Measurements from ENCODE around the gene SRXN1. TPM values are rescaled to one million over a fixed set of nuclear protein-coding genes. Genes with fewer than 3 reads are reported as not detected.

SRXN1 gene
- total and polyA plus RNA-seq, 5 donors from 2014 or later: 3.2 to 15.1 (median 12.7) TPM

DNA sequence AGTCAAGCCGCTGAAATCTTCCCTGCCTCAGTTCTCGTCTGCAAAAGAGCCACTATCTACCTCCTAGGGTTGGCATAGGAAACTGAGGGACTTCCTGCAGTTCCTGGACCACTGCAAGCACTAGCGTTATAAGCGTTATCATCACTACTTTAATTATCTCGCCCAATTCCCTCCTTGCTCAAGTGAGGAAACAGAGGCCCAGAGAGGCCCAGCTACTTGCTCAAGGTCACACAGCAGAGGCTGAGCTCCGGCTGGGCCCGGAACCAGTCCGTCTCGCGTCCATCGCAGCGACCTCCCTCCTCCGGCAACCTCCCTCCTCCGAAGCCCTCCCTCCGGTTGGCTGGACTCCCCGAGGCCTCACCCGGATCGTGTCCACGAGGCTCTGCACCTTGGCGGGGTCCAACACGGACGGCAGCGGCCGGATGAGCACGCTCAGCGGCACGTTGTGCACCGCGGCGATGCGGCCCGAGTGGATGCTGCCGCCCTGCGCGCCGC is 338 bp downstream of the SRXN1 start:
- peaks cover 5 to 34% (median 22%) of the 10 kb centered on the region in 4 donors for H3K4me1 Mint-ChIP-seq
- Histone ChIP-seq H3K4me1 (ENCODE audit: control insufficient read depth, insufficient read depth, low read length, poor library complexity, severe bottlenecking) (peaks cover 24% of the 10 kb centered on the region), H3K36me3 (ENCODE audit: control insufficient read depth, insufficient read depth, low read length) (peaks cover 8% of the 10 kb centered on the region), H3K27me3 (ENCODE audit: control insufficient read depth, insufficient read depth, low read length) (peaks cover 2% of the 10 kb centered on the region), H3K9me3 (ENCODE audit: control insufficient read depth in 2 of 2, low read length in 2 of 2) (no peaks in the 10 kb centered on the region), H3K27ac (ENCODE audit: insufficient read depth, low read length, poor library complexity, severe bottlenecking) (no peak overlapping the region), H3K4me3 (ENCODE audit: low read depth, low read length) (peak overlapping the region; percentile 84)
- ATAC-seq (ENCODE audit: low read depth in 2 of 2) (no peak), DNase-seq (peak in 1 of 3 donors; percentile 45)
- H3K27ac Mint-ChIP-seq: peak overlapping the region; percentile 44 to 84 (median 67)
- no peaks in the 10 kb centered on the region for H3K9me3 Mint-ChIP-seq
- H3K4me3 Mint-ChIP-seq: peak overlapping the region; percentile 83 to 93 (median 88)
- peaks cover 11% of the 10 kb centered on the region for H3K27me3 Mint-ChIP-seq
- H3K36me3 Mint-ChIP-seq: peaks cover 10% of the 10 kb centered on the region

DNA sequence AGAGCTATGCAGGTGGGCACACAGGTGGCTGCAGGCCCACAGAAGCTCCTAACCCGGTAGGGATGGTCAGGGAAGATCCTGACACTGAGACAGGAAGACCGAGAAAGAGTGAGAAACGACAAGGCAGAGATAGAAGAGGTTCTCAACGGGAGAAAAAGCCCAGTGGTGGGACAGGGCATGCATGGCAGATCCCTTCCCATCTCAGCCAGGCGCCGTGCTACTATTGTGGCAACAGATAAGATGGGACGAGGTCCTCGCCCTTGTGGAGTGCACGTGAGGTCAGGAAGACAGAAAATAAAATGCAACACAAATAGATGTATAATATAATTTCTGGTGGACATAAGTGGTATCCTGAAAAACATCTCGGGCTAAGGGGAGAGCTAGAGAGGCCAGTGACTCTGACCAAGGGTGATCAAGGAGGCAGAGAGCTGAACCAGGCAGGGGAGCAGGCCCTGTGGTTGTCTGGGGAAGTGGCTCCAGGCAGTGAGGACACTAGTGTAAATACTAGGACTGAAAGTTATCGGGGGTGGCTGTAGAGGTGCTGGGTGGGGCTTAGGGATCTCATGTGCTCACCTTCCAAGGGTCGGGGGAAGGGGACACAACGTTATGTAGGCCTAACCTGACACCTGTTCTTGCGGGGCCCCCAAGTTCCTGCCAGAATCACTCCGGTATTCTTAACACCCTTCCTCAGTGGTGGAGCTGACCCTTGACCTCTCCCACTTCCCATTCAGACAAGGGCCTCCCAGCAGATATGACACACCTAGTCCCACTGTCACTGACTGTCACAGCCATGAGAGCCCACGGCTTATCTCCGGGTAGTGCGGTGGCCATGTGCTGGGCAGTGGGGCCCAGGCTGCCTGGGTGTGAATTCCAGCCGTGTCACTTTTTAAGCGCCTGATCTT is 1.0 kb downstream of the SRXN1 start:
- peak overlapping the region; percentile 84 for H3K4me3 ChIP-seq (ENCODE audit: low read depth, low read length)
- peak in 1 of 3 donors; percentile 22 for DNase-seq
- H3K4me1 Mint-ChIP-seq: peaks cover 5 to 34% (median 22%) of the 10 kb centered on the region in 4 donors

DNA sequence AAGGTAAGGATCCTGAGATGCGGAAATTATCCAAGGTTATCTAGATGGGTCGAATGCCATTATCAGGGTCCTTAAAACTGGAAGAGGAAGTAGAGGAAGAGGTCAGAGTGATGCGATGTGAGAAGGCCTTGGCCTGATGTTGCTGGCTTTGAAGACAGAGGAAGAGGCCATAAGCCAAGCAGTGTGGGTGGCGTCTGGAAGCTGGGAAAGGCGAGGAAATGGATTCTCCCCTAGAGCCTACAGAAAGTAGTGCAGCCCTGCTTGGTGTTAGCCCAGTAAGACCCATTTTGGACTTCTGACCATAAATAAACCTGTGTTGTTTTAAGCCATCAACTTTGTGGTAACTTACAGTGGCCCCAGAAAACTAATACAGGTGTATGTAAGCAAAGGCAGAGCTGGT is 2.0 kb downstream of the SRXN1 start:
- no peaks in the 10 kb centered on the region for H3K27me3 ChIP-seq (ENCODE audit: control insufficient read depth, insufficient read depth, low read length)
- no peak for ATAC-seq (ENCODE audit: low read depth in 2 of 2)
- Mint-ChIP-seq H3K36me3 (peaks cover 10% of the 10 kb centered on the region), H3K4me3 (peak overlapping the region; percentile 17 to 90 (median 49)), H3K27ac (peak overlapping the region in 1 of 3 donors; percentile 30), H3K4me1 (peaks cover 5 to 36% (median 23%) of the 10 kb centered on the region in 4 donors), H3K27me3 (no peaks in the 10 kb centered on the region), H3K9me3 (no peaks in the 10 kb centered on the region)
- peaks cover 12% of the 10 kb centered on the region for H3K36me3 ChIP-seq (ENCODE audit: control insufficient read depth, insufficient read depth, low read length)
- no peak for DNase-seq
- no peak overlapping the region for H3K4me3 ChIP-seq (ENCODE audit: low read depth, low read length)
- H3K9me3 ChIP-seq (ENCODE audit: control insufficient read depth in 2 of 2, low read length in 2 of 2): no peaks in the 10 kb centered on the region
- H3K4me1 ChIP-seq (ENCODE audit: control insufficient read depth, insufficient read depth, low read length, poor library complexity, severe bottlenecking): peaks cover 24% of the 10 kb centered on the region
- H3K27ac ChIP-seq (ENCODE audit: insufficient read depth, low read length, poor library complexity, severe bottlenecking): no peak overlapping the region

More for the DNA sequence above, 1.0 kb downstream of the SRXN1 start:
- peak overlapping the region; percentile 83 to 93 (median 88) for H3K4me3 Mint-ChIP-seq
- Histone ChIP-seq H3K27me3 (ENCODE audit: control insufficient read depth, insufficient read depth, low read length) (no peaks in the 10 kb centered on the region), H3K36me3 (ENCODE audit: control insufficient read depth, insufficient read depth, low read length) (peaks cover 11% of the 10 kb centered on the region), H3K4me1 (ENCODE audit: control insufficient read depth, insufficient read depth, low read length, poor library complexity, severe bottlenecking) (peaks cover 24% of the 10 kb centered on the region), H3K9me3 (ENCODE audit: control insufficient read depth in 2 of 2, low read length in 2 of 2) (no peaks in the 10 kb centered on the region), H3K27ac (ENCODE audit: insufficient read depth, low read length, poor library complexity, severe bottlenecking) (no peak overlapping the region)
- no peak for ATAC-seq (ENCODE audit: low read depth in 2 of 2)
- peaks cover 5% of the 10 kb centered on the region for H3K27me3 Mint-ChIP-seq
- H3K9me3 Mint-ChIP-seq: no peaks in the 10 kb centered on the region
- peak overlapping the region; percentile 44 to 84 (median 67) for H3K27ac Mint-ChIP-seq
- peaks cover 10% of the 10 kb centered on the region for H3K36me3 Mint-ChIP-seq

DNA sequence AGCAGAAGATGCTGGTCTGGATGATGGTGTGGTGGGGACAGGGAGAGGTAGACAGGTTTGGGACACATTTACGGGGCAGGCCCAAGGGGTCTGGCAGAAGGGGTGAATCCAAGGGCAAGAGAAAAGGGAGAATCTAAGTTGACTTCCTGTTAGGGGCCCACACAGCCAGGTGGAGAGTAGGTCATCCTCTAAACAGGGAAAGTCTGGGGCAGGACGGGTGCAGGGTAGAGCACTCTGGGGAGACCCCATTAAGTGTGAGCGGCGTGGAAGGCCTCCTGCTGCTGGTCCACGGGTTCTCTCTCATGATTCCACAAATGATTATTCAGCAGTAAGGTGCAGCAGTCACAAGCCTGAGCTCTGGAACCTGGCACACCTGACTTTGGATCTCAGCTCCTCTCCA is 2.7 kb downstream of the SRXN1 start:
- Mint-ChIP-seq H3K36me3 (peaks cover 10% of the 10 kb centered on the region), H3K27me3 (no peaks in the 10 kb centered on the region), H3K4me1 (peaks cover 5 to 42% (median 28%) of the 10 kb centered on the region in 4 donors), H3K9me3 (no peaks in the 10 kb centered on the region), H3K27ac (peak overlapping the region in 2 of 3 donors; percentile 30 to 43), H3K4me3 (peak overlapping the region in 2 of 4 donors; percentile 67 to 90)
- ATAC-seq (ENCODE audit: low read depth in 2 of 2) (no peak), DNase-seq (no peak)
- Histone ChIP-seq H3K27ac (ENCODE audit: insufficient read depth, low read length, poor library complexity, severe bottlenecking) (no peak overlapping the region), H3K4me3 (ENCODE audit: low read depth, low read length) (no peak overlapping the region), H3K9me3 (ENCODE audit: control insufficient read depth in 2 of 2, low read length in 2 of 2) (no peaks in the 10 kb centered on the region), H3K27me3 (ENCODE audit: control insufficient read depth, insufficient read depth, low read length) (no peaks in the 10 kb centered on the region), H3K36me3 (ENCODE audit: control insufficient read depth, insufficient read depth, low read length) (peaks cover 12% of the 10 kb centered on the region), H3K4me1 (ENCODE audit: control insufficient read depth, insufficient read depth, low read length, poor library complexity, severe bottlenecking) (peaks cover 30% of the 10 kb centered on the region)

DNA sequence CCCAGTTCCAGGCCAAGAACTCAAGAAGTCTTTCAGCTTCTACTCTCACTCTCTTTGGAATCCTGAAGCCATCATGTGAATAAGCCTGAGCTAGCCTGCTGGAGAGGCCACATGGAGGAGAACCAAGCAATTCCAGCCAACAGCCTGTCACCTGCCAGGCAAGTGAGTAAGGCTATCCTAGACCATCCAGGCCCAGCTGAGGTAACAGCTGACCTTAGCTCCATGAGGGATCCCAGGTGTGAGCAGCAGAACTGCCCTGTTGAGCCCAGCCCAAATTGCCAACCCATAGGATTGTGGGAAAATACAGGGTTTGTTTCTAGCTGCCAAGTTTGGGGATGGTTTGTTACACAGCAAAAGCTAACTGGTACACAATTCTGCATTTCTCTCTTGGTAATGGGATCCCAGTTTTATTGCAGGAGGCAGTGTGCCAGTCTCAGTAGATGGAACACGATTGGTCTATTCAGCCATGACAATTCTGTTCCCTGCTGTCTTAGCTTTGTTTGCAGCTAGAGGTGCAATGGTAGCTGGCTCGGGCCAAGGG is 5.5 kb downstream of the SRXN1 start:
- Histone ChIP-seq H3K9me3 (ENCODE audit: control insufficient read depth in 2 of 2, low read length in 2 of 2) (no peaks in the 10 kb centered on the region), H3K27ac (ENCODE audit: insufficient read depth, low read length, poor library complexity, severe bottlenecking) (no peak overlapping the region), H3K4me3 (ENCODE audit: low read depth, low read length) (no peak overlapping the region), H3K4me1 (ENCODE audit: control insufficient read depth, insufficient read depth, low read length, poor library complexity, severe bottlenecking) (peaks cover 20% of the 10 kb centered on the region), H3K36me3 (ENCODE audit: control insufficient read depth, insufficient read depth, low read length) (peaks cover 12% of the 10 kb centered on the region), H3K27me3 (ENCODE audit: control insufficient read depth, insufficient read depth, low read length) (peaks cover 6% of the 10 kb centered on the region)
- ATAC-seq (ENCODE audit: low read depth in 2 of 2) (no peak), DNase-seq (no peak)
- peaks cover 4% of the 10 kb centered on the region for H3K27me3 Mint-ChIP-seq
- peaks cover 10% of the 10 kb centered on the region for H3K36me3 Mint-ChIP-seq
- H3K9me3 Mint-ChIP-seq: no peaks in the 10 kb centered on the region
- H3K27ac Mint-ChIP-seq: no peak overlapping the region
- H3K4me1 Mint-ChIP-seq: peaks cover 5 to 38% (median 23%) of the 10 kb centered on the region in 4 donors
- H3K4me3 Mint-ChIP-seq: no peak overlapping the region

DNA sequence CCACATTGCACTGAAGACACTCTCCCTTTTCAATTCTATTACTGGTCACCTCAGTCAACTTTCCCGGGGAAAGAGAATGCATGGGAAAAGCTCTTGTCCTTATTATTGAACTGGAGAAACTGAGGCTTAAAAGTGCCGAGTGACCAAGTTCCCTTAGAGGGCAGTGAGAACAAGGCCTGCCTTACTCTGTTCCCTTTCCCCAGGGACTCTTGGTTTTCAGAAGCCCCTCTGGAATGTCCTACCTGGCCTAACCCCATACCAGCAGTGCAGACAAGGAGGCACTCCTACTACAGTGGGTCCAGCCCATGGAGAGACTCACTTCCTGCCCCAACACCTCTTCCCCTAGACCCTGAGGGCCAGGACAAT is 6.1 kb downstream of the SRXN1 start:
- Mint-ChIP-seq H3K27ac (no peak overlapping the region), H3K9me3 (no peaks in the 10 kb centered on the region), H3K4me3 (peak overlapping the region in 1 of 4 donors; percentile 15), H3K36me3 (peaks cover 10% of the 10 kb centered on the region), H3K4me1 (peaks cover 3 to 31% (median 16%) of the 10 kb centered on the region in 4 donors), H3K27me3 (peaks cover 4% of the 10 kb centered on the region)
- no peak overlapping the region for H3K4me3 ChIP-seq (ENCODE audit: low read depth, low read length)
- peaks cover 12% of the 10 kb centered on the region for H3K36me3 ChIP-seq (ENCODE audit: control insufficient read depth, insufficient read depth, low read length)
- peaks cover 17% of the 10 kb centered on the region for H3K4me1 ChIP-seq (ENCODE audit: control insufficient read depth, insufficient read depth, low read length, poor library complexity, severe bottlenecking)
- ATAC-seq (ENCODE audit: low read depth in 2 of 2) (no peak), DNase-seq (no peak)
- H3K27me3 ChIP-seq (ENCODE audit: control insufficient read depth, insufficient read depth, low read length): peaks cover 6% of the 10 kb centered on the region
- no peak overlapping the region for H3K27ac ChIP-seq (ENCODE audit: insufficient read depth, low read length, poor library complexity, severe bottlenecking)
- H3K9me3 ChIP-seq (ENCODE audit: control insufficient read depth in 2 of 2, low read length in 2 of 2): no peaks in the 10 kb centered on the region

DNA sequence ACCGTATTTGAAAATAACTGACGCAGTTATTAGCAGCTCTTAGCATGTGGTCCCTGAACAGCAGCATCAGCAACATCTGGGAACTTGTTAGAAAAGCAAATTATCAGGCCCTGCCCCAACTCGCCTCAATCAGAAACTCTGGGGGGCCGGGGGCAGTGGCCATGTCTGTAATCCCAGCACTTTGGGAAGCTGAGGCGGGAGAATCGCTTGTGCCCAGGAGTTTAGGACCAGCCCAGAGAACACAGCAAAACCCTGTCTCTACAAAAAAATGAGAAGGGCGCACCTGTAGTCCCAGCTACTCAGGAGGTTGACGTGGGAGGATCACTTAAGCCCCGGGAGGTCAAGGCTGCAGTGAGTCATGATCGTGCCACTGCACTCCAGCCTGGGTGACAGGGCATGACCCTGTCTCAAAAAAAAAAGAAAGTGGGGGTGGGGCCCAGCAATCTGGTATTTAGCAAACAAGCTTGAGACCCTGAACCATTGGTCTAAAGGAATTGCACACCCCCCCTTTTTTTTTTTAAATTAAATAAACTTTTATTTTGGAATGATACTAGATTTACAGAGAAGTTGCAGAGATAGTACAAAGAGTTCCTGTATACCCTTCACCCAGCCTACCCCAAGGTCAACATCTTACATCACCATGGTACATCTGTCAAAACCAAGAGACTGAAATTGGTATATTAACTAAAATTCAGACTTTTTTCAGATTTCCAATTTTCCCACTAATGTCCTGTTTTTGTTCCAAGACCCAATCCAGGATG is 6.7 kb downstream of the SRXN1 start:
- H3K9me3 Mint-ChIP-seq: no peaks in the 10 kb centered on the region
- H3K4me1 ChIP-seq (ENCODE audit: control insufficient read depth, insufficient read depth, low read length, poor library complexity, severe bottlenecking): peaks cover 13% of the 10 kb centered on the region
- H3K27ac Mint-ChIP-seq: peak overlapping the region in 1 of 3 donors; percentile 52
- no peak overlapping the region for H3K27ac ChIP-seq (ENCODE audit: insufficient read depth, low read length, poor library complexity, severe bottlenecking)
- H3K27me3 Mint-ChIP-seq: peaks cover 5% of the 10 kb centered on the region
- H3K9me3 ChIP-seq (ENCODE audit: control insufficient read depth in 2 of 2, low read length in 2 of 2): no peaks in the 10 kb centered on the region
- peaks cover 12% of the 10 kb centered on the region for H3K36me3 ChIP-seq (ENCODE audit: control insufficient read depth, insufficient read depth, low read length)
- peaks cover 0 to 28% (median 14%) of the 10 kb centered on the region in 4 donors for H3K4me1 Mint-ChIP-seq
- H3K36me3 Mint-ChIP-seq: peaks cover 10% of the 10 kb centered on the region
- H3K4me3 ChIP-seq (ENCODE audit: low read depth, low read length): no peak overlapping the region
- H3K27me3 ChIP-seq (ENCODE audit: control insufficient read depth, insufficient read depth, low read length): peaks cover 6% of the 10 kb centered on the region
- ATAC-seq (ENCODE audit: low read depth in 2 of 2): no peak
- DNase-seq: no peak
- no peak overlapping the region for H3K4me3 Mint-ChIP-seq
